Esophagus squamous epithelium (tissue), 5 donors: Measurements from ENCODE around the gene FAM53B. TPM values are rescaled to one million over a fixed set of nuclear protein-coding genes. Genes with fewer than 3 reads are reported as not detected.
A peak's percentile ranks its signal among the peaks of the same experiment; 100 is the strongest.

Experiments
- DNase-seq: peaks from one replicate; lab custom pipeline; 2025; lab: John Stamatoyannopoulos, UW
- H3K27ac ChIP-seq, 4 donors: fragments of 200-600 bp; sonication (generic); one replicate each; pipeline ENCODE4 v1.5.1; 2016 to 2019; ENCODE audit warnings: mild to moderate bottlenecking in 1 of 4
- H3K27me3 ChIP-seq, 4 donors: fragments of 200-600 bp; sonication (generic); 1 replicate in 3 of 4; 2 replicates in 1 of 4; pipeline versions ENCODE4 v1.5.1 to v1.6.0; 2017 to 2021; ENCODE audit warnings: antibody characterized with exemption in 1 of 4
- H3K36me3 ChIP-seq, 3 donors: fragments of 200-600 bp; sonication (generic); one replicate each; pipeline ENCODE4 v1.5.1; 2016 to 2019
- H3K4me1 ChIP-seq, 3 donors: fragments of 200-600 bp; sonication (generic); one replicate each; pipeline ENCODE4 v1.5.1; 2017 to 2019
- H3K4me3 ChIP-seq, 4 donors: fragments of 200-600 bp; sonication (generic); 1 replicate in 3 of 4; 2 replicates in 1 of 4; pipeline ENCODE4 v1.5.1; 2016 to 2019; ENCODE audit warnings: mild to moderate bottlenecking in 2 of 4, moderate library complexity in 1 of 4
- H3K9me3 ChIP-seq, 3 donors: fragments of 200-600 bp; sonication (generic); one replicate each; pipeline ENCODE4 v1.5.1; 2016 to 2019
- POLR2A ChIP-seq, 4 donors: fragments of 450-650 bp; IDR thresholded peaks; one replicate each; pipeline ENCODE4 v1.6.1; 2017; ENCODE audit warnings: antibody characterized with exemption in 4 of 4, mild to moderate bottlenecking in 4 of 4, moderate library complexity in 3 of 4
- WGBS, 2 donors: methylation state at CpG; one replicate each; pipeline ENCODE4 v1.1.5; 2018; 5-methylcytosine and 5-hydroxymethylcytosine counted together
- intact Hi-C: fragments of 100-400 bp; cut with DNase I; formaldehyde crosslinking; loops from one replicate; pipeline ENCODE4 v1.15.0; 2022
- total RNA-seq, 4 donors: library from RNA; depleted of rRNA; stranded (reverse); fragments of >200 nt; gene quantifications; one replicate each; pipeline ENCODE4 v1.1.0, GENCODE V29; 2016
- TF ChIP-seq, protein P1 (sequence below), 6 experiments: fragments of 450-650 bp in 4 of 6; fragments of 200-600 bp in 2 of 6; sonication (generic) in 2 of 6; IDR thresholded peaks; one replicate each; pipeline ENCODE4 v1.5.1; 2016 to 2019; ENCODE audit warnings: antibody characterized with exemption in 6 of 6, mild to moderate bottlenecking in 4 of 6, moderate library complexity in 4 of 6
- donor health status: DM: yes; HTN: yes; CAD: no.

FAM53B gene
- total RNA-seq, 4 donors from 2014 or later = 27.4 to 54.2 (median 31.5) TPM

DNA sequence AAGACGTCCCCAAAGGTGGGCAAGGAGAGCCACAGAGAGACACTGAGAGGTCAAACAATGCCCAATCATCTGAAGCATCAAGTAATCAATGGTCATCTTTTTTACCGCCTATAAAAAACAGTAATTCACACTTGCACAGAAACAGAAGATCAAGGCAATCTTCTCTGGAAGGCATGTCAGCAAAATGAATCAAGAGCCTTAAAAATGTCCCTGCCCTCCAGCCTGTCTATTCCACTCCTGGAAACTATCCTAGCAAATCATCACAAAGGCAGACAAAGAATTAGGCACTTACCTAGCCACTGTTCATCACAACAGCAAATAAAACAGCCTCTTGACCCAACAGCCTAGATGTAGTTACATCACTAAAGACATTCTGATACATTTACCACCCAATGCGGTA, 48.9 kb downstream of the FAM53B start:
- Histone ChIP-seq H3K4me3 (no peak overlapping the region), H3K27ac (peak overlapping the region in 2 of 4 donors; percentile 34 to 42), H3K9me3 (no peaks in the 10 kb centered on the region), H3K4me1 (peaks cover 8 to 94% (median 32%) of the 10 kb centered on the region in 3 donors), H3K27me3 (no peaks in the 10 kb centered on the region), H3K36me3 (peaks cover 0 to 90% (median 11%) of the 10 kb centered on the region in 3 donors)
- WGBS, 2 donors = 85 to 90% methylated on average over 3 of the region's 3 CpGs
- no peak for DNase-seq
- intact Hi-C loops = no loop called here
- no peak for TF ChIP-seq POLR2A (IDR thresholded peaks at IDR 0.05)
- TF ChIP-seq, protein P1, sequence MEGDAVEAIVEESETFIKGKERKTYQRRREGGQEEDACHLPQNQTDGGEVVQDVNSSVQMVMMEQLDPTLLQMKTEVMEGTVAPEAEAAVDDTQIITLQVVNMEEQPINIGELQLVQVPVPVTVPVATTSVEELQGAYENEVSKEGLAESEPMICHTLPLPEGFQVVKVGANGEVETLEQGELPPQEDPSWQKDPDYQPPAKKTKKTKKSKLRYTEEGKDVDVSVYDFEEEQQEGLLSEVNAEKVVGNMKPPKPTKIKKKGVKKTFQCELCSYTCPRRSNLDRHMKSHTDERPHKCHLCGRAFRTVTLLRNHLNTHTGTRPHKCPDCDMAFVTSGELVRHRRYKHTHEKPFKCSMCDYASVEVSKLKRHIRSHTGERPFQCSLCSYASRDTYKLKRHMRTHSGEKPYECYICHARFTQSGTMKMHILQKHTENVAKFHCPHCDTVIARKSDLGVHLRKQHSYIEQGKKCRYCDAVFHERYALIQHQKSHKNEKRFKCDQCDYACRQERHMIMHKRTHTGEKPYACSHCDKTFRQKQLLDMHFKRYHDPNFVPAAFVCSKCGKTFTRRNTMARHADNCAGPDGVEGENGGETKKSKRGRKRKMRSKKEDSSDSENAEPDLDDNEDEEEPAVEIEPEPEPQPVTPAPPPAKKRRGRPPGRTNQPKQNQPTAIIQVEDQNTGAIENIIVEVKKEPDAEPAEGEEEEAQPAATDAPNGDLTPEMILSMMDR (IDR thresholded peaks at IDR 0.05) = no peak

DNA sequence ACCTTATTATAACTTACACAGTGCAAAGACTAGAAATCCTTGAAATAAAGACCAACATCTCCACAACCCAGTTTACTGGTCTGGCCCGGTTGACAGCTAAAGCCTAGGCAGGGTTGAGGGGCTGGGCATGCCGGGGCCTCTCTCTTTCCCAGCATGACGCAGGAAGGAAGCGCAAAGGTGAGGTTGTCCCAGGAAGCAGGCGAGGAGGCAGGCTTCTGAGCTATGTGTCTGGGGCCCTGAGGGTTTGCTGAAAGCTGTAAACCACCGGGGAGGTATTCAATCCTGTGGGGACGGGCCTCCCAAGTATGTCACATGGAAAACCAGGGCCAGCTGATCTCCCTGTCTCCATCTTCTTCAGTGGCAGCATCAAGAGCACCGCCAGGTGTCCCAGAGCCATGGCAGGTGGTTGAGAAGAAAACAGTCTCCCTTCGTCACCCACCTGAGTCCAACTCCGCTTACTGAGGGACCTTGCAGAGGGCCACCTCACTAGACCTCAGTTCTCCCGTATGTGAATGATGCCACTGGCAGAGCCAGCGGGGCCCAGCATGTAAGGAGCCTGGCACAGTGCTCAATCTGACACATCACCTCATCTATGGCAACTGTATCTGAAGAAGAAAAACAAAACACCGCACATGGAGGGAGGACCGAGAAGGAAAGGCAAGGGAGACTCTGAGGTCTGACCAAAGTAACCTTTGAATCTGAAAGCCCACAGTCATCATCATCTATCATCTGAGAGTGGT, 49.5 kb downstream of the FAM53B start:
- TF ChIP-seq POLR2A (IDR thresholded peaks at IDR 0.05) = no peak
- TF ChIP-seq, protein P1 (IDR thresholded peaks at IDR 0.05) = no peak
- H3K36me3 ChIP-seq = peaks cover 0 to 90% (median 15%) of the 10 kb centered on the region in 3 donors
- no peak overlapping the region for H3K4me3 ChIP-seq
- WGBS, 2 donors = 77 to 85% methylated on average over 10 to 13 of the region's 14 CpGs
- no peak for DNase-seq
- intact Hi-C loops = no loop called here
- H3K4me1 ChIP-seq = peaks cover 3 to 94% (median 29%) of the 10 kb centered on the region in 3 donors
- H3K27me3 ChIP-seq = no peaks in the 10 kb centered on the region
- H3K27ac ChIP-seq = peak overlapping the region in 3 of 4 donors; percentile 3 to 42 (median 34)
- no peaks in the 10 kb centered on the region for H3K9me3 ChIP-seq

DNA sequence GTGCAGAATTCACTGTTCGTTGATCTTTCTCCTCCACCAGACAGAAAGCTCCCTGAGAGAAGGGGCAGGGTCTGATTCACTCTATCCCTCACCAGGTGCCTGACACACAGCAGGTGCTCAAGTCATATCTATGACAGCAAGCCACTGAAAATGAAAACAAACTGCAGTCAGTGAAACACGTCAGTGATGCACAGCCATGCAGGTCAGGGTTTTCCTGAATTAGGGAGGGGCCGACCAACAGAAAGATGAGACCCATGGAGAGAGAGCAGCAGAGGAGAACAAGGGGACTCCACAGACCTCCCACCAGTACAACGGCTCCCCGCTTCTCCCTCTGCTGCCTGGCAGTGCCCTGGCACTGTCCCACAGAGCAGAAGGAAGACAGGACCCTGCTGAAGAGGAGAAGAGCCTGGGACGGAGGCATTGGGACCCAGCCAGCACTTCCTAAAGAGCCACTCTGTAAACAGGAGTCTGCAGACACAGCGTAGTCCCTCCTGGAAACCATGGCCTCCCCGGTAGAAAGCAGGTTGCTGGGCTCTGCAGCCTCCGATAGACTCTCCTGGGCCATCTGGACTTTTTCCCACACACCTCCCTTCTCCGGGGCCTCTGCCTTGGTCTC, 50.3 kb downstream of the FAM53B start:
- no peak overlapping the region for H3K4me3 ChIP-seq
- 56 to 71% methylated on average over 6 to 10 of the region's 10 CpGs for WGBS, 2 donors
- H3K27me3 ChIP-seq = no peaks in the 10 kb centered on the region
- H3K36me3 ChIP-seq = peaks cover 0 to 90% (median 15%) of the 10 kb centered on the region in 3 donors
- no peaks in the 10 kb centered on the region for H3K9me3 ChIP-seq
- TF ChIP-seq, protein P1 (IDR thresholded peaks at IDR 0.05) = no peak
- TF ChIP-seq POLR2A (IDR thresholded peaks at IDR 0.05) = no peak
- H3K27ac ChIP-seq = peak overlapping the region in 2 of 4 donors; percentile 34 to 42
- H3K4me1 ChIP-seq = peaks cover 3 to 94% (median 29%) of the 10 kb centered on the region in 3 donors
- intact Hi-C loops = no loop called here
- DNase-seq = no peak

DNA sequence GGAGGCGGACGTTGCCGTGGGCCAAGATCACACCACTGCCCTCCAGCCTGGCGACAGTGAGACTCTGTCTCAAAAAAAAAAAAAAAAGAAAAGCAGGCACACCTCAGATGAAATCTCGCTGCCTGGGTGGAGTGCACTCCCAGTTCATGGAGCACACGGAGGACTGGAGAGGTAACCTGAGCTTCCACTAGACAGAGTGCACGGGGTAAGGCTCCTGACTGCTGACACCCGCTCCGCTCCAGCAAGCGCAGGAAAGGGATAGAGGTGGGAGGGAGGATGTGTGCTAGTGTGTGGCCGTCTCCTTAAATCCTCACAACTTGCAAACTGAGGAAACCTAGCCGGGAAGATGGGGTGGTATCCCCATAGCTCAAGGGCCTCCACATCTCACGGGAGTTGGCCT, 50.8 kb downstream of the FAM53B start:
- peaks cover 3 to 94% (median 29%) of the 10 kb centered on the region in 3 donors for H3K4me1 ChIP-seq
- intact Hi-C loops = no loop called here
- H3K27ac ChIP-seq = peak overlapping the region in 1 of 4 donors; percentile 42
- no peak for DNase-seq
- TF ChIP-seq, protein P1 (IDR thresholded peaks at IDR 0.05) = no peak
- WGBS, 2 donors = 78 to 80% methylated on average over 9 to 13 of the region's 13 CpGs
- H3K9me3 ChIP-seq = no peaks in the 10 kb centered on the region
- H3K4me3 ChIP-seq = no peak overlapping the region
- no peaks in the 10 kb centered on the region for H3K27me3 ChIP-seq
- peaks cover 0 to 89% (median 15%) of the 10 kb centered on the region in 3 donors for H3K36me3 ChIP-seq

DNA sequence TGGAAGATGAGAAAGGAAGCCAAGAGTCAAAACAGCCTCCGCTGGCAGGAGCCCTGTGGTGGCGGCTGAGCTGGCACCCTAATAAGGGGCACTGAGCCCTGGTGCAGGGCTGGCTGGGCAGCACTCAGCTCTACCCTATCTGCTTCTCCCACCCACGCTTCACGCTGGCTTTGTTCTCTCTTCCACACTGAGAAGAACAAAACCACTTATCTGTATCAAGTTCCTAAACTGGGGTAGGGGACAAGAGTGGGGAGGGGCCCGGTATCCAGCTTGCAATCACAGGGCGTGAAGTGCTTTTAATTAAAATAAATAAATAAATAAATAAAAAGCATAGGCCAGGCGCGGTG, 52.1 kb downstream of the FAM53B start:
- 94 to 95% methylated on average over 6 to 8 of the region's 8 CpGs for WGBS, 2 donors
- no peaks in the 10 kb centered on the region for H3K9me3 ChIP-seq
- intact Hi-C loops = no loop called here
- H3K4me1 ChIP-seq = peaks cover 3 to 94% (median 16%) of the 10 kb centered on the region in 3 donors
- peaks cover 0 to 76% (median 15%) of the 10 kb centered on the region in 3 donors for H3K36me3 ChIP-seq
- H3K4me3 ChIP-seq = no peak overlapping the region
- peak overlapping the region; percentile 5 to 57 (median 24) for H3K27ac ChIP-seq
- H3K27me3 ChIP-seq = no peaks in the 10 kb centered on the region
- DNase-seq = no peak
- no peak for TF ChIP-seq POLR2A (IDR thresholded peaks at IDR 0.05)
- TF ChIP-seq, protein P1 (IDR thresholded peaks at IDR 0.05) = no peak
